HCT116 (cell line): Measurements from ENCODE around the gene GJA9. TPM values are rescaled to one million over a fixed set of nuclear protein-coding genes. Genes with fewer than 3 reads are reported as not detected.

ENCODE experiments used
- ATAC-seq: fragments of 200-7000 bp; cut with Tn5 transposase; 2 replicates; pipeline ENCODE4 v1.9.1; 2020; ENCODE audit warnings: mild to moderate bottlenecking, moderate library complexity
- BruUV-seq: library from RNA; stranded (reverse); fragments of 400-500 nt; replicated peaks from 2 replicates; lab custom pipeline; 2021; lab: Mats Ljungman, UMichigan
- CTCF ChIA-PET: fragments of 300-600 bp; sonication (Branson Sonifier 250); formaldehyde crosslinking; loops from one replicate; lab custom pipeline; 2021; ENCODE audit warnings: antibody characterized with exemption; lab: Charles Lee
- POLR2A ChIA-PET: fragments of 300-600, 350-600 bp; sonication (Branson Sonifier 250); formaldehyde crosslinking; loops from one replicate; lab custom pipeline; 2021; ENCODE audit warnings: antibody characterized with exemption; lab: Charles Lee
- RAD21 ChIA-PET, 2 experiments: fragments of 300-600 bp; sonication (Branson Sonifier 250); formaldehyde crosslinking; loops; one replicate each; lab custom pipeline; 2023; ENCODE audit warnings: low total read pairs in 2 of 2; ENCODE audit not compliant: uncharacterized antibody in 2 of 2, unreplicated experiment in 2 of 2, low non-redundant PET in 1 of 2; lab: Charles Lee
- DNase-seq: peaks from one replicate; pipeline ENCODE4 v3.0.0-alpha.2; 2010; ENCODE audit warnings: low read depth, low spot score
- H2AFZ ChIP-seq: fragments of 200-600 bp; shearing (Covaris generic), sonication (generic); 2 replicates; pipeline ENCODE4 v1.6.1; 2017; ENCODE audit warnings: low read depth, mixed run types, mixed read lengths, antibody characterized with exemption, low read length; ENCODE audit not compliant: poor library complexity, severe bottlenecking
- H3K27ac ChIP-seq: 2 replicates; pipeline ENCODE4 v1.5.1; 2012; ENCODE audit warnings: low read depth, low read length
- H3K27me3 ChIP-seq: fragments of 200-600 bp; sonication (generic); 2 replicates; pipeline ENCODE4 v1.6.1; 2016; ENCODE audit warnings: mixed run types, low read length, mixed read lengths; ENCODE audit not compliant: insufficient read depth
- H3K36me3 ChIP-seq, 2 experiments: fragments of 200-500 bp in 1 of 2; fragments of 200-600 bp in 1 of 2; sonication (Bioruptor generic) in 1 of 2; sonication (generic) in 1 of 2; 2 replicates each; pipeline versions ENCODE4 v1.5.1 to v1.6.1; 2014 to 2016; ENCODE audit warnings: low read length in 2 of 2, inconsistent platforms in 1 of 2, mixed read lengths in 1 of 2, mixed run types in 1 of 2; ENCODE audit not compliant: insufficient read depth in 2 of 2, control insufficient read depth in 1 of 2
- H3K4me1 ChIP-seq, 2 experiments: fragments of 200-600 bp in 1 of 2; sonication (generic) in 1 of 2; 2 replicates each; pipeline versions ENCODE4 v1.5.1 to v1.6.1; 2012 to 2017; ENCODE audit warnings: low read length in 2 of 2, inconsistent platforms in 1 of 2, mild to moderate bottlenecking in 1 of 2, mixed read lengths in 1 of 2, mixed run types in 1 of 2, moderate library complexity in 1 of 2; ENCODE audit not compliant: insufficient read depth in 2 of 2, control insufficient read depth in 1 of 2
- H3K4me2 ChIP-seq: fragments of 200-600 bp; sonication (generic); 2 replicates; pipeline ENCODE4 v1.6.1; 2017; ENCODE audit warnings: mixed run types, low read length, mixed read lengths
- H3K4me3 ChIP-seq, 2 experiments: fragments of 200-600 bp in 1 of 2; sonication (generic) in 1 of 2; replicated peaks in 1 of 2; 2 replicates each; pipeline ENCODE4 v1.5.1; 2011 to 2016; ENCODE audit warnings: low read length in 2 of 2, control low read depth in 1 of 2, low read depth in 1 of 2, mild to moderate bottlenecking in 1 of 2, mixed read lengths in 1 of 2, mixed run types in 1 of 2
- H3K79me2 ChIP-seq: fragments of 200-600 bp; sonication (generic); 2 replicates; pipeline ENCODE4 v1.6.1; 2017; ENCODE audit warnings: mild to moderate bottlenecking, mixed run types, low read length, moderate library complexity, mixed read lengths; ENCODE audit not compliant: insufficient read depth
- H3K9ac ChIP-seq: fragments of 200-600 bp; sonication (generic); 2 replicates; pipeline ENCODE4 v1.6.1; 2016; ENCODE audit warnings: low read length, mixed read lengths
- H3K9me2 ChIP-seq: fragments of 200-600 bp; sonication (generic), shearing (Covaris generic); 2 replicates; pipeline ENCODE4 v1.6.1; 2017; ENCODE audit warnings: mixed run types, mild to moderate bottlenecking, moderate library complexity; ENCODE audit not compliant: insufficient read depth
- H3K9me3 ChIP-seq, 2 experiments: fragments of 200-500 bp in 1 of 2; fragments of 200-600 bp in 1 of 2; sonication (Bioruptor generic) in 1 of 2; sonication (generic) in 1 of 2; 2 replicates each; pipeline ENCODE4 v1.6.1; 2014 to 2017; ENCODE audit warnings: low read length in 2 of 2, mixed read lengths in 2 of 2, inconsistent platforms in 1 of 2, low read depth in 1 of 2, mild to moderate bottlenecking in 1 of 2, mixed run types in 1 of 2, moderate library complexity in 1 of 2; ENCODE audit not compliant: control insufficient read depth in 1 of 2, insufficient read depth in 1 of 2
- H4K20me1 ChIP-seq: fragments of 200-600 bp; sonication (generic), shearing (Covaris generic); 2 replicates; pipeline ENCODE4 v1.6.1; 2017; ENCODE audit warnings: mixed run types, mild to moderate bottlenecking, moderate library complexity; ENCODE audit not compliant: insufficient read depth
- POLR2A ChIP-seq: IDR thresholded peaks from 2 replicates; pipeline ENCODE4 v1.7.0; 2011; ENCODE audit warnings: borderline replicate concordance; ENCODE audit not compliant: insufficient read depth, insufficient read length; ENCODE audit errors: extremely low read depth
- POLR2AphosphoS5 ChIP-seq: IDR thresholded peaks from 2 replicates; pipeline ENCODE4 v1.6.1; 2011; ENCODE audit warnings: mild to moderate bottlenecking, low read depth, low read length, moderate library complexity
- SIN3A ChIP-seq: IDR thresholded peaks from 2 replicates; pipeline ENCODE4 v1.6.1; 2012; ENCODE audit warnings: low read depth
- SP1 ChIP-seq: IDR thresholded peaks from 2 replicates; pipeline ENCODE4 v1.6.1; 2012; ENCODE audit warnings: low read depth
- TCF7L2 ChIP-seq: IDR thresholded peaks from 2 replicates; pipeline ENCODE4 v1.7.0; 2011; ENCODE audit warnings: borderline replicate concordance, inconsistent platforms; ENCODE audit not compliant: insufficient read depth, insufficient read length; ENCODE audit errors: extremely low read depth
- YY1 ChIP-seq: IDR thresholded peaks from 2 replicates; pipeline ENCODE4 v1.6.1; 2011; ENCODE audit warnings: low read length, low read depth, moderate library complexity, mild to moderate bottlenecking; ENCODE audit not compliant: insufficient replicate concordance; ENCODE audit errors: extremely low read depth
- ZFX ChIP-seq: fragments of 450-650 bp; IDR thresholded peaks from 2 replicates; pipeline ENCODE4 v1.6.1; 2017
- ZNF274 ChIP-seq: fragments of 200-500 bp; sonication (Bioruptor generic); IDR thresholded peaks from 2 replicates; pipeline ENCODE4 v1.6.1; 2014; ENCODE audit warnings: mild to moderate bottlenecking, low read depth, low read length, inconsistent platforms
- intact Hi-C: fragments of 100-400 bp; cut with micrococcal nuclease; formaldehyde crosslinking; loops from 2 replicates; pipeline ENCODE4 v1.10.0; 2022
- total RNA-seq: library from RNA; stranded (reverse); gene quantifications from one replicate; pipeline ENCODE4 v1.2.1, GENCODE V29; 2021; ENCODE audit not compliant: unreplicated experiment

GJA9 gene
- total RNA-seq, 1 experiment from 2014 or later, result not detected

DNA sequence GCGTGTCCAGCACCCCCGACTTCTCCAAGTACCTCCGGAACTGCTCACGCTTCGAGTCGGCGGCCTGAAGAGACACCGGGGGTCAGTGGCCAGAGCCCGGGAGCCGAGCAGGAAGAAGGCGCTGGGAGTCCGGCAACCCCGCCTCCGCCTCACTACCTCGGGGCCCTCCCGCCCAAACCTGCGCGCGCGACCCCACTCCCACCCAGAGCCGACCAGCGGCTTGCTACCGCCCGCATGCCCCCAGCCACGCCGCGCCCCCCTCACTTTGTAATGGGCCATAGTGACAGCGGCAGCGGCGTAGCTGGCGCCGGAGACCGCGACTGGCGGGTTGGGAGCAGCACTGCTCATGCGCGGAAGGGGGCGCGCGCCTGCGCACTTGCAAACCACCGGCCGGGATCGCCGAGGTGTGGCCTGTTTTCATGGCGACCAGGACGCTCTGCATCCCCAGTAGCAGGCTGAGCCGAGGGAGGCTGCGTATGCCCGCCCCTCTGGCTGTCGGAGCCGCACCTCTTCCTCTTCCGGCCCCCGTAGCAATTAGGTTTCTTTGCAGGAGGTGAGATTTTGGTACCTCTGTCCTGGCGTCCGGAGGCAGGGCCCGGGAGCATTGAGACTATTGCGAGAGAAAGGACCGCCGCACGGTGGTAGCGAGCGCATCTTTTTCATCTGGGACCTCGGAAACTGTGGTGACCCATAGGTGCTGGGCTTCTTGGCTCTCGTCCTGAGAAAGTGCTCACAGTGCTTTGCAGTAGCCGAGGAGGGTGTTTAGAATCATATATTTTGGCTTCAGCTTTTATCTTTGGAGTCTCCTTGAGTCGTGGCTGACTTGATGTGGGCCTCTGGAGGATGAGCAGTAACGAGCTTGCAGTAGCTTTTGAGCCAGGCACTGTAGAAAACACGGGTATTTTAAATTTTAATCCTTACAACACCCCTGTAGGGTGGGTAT lies 8.1 kb downstream of the GJA9 start, which contains the start of gene MYCBP:
Gene MYCBP (minus strand): TSS at position 322 of the 943 bp plus-strand sequence. CDS start 43 bp downstream, at position 279.
- peak; percentile 99 for ATAC-seq
- BruUV-seq, result TSS peak; percentile 84
- TF ChIP-seq ZFX (peak; percentile 29; the same call in 1 of the 2 replicates), TCF7L2 (no peak), SIN3A (peak; percentile 93), POLR2AphosphoS5 (peak; percentile 95), YY1 (peak; percentile 8), ZNF274 (no peak), POLR2A (peak; percentile 78), SP1 (no peak; the same call in 1 of the 2 replicates)
- Histone ChIP-seq H3K79me2 (peaks cover 13% of the 10 kb centered on the region), H3K4me3 (peak within 1 kb of the TSS; percentile 88 to 93), H3K27me3 (no peaks in the 10 kb centered on the region), H3K9me3 (no peaks in the 10 kb centered on the region), H2AFZ (peak within 1 kb of the TSS; percentile 68), H3K4me1 (peaks cover 10 to 15% of the 10 kb centered on the region in 2 experiments; a peak in 3 of 4 replicates), H3K27ac (peak within 1 kb of the TSS; percentile 32), H3K36me3 (no peaks in the 10 kb centered on the region), H3K9me2 (no peaks in the 10 kb centered on the region), H4K20me1 (no peaks in the 10 kb centered on the region), H3K4me2 (peak within 1 kb of the TSS; percentile 80), H3K9ac (peak within 1 kb of the TSS; percentile 68)
- DNase-seq, result peak; percentile 89
- POLR2A ChIA-PET, result interaction anchor here (0.9 kb wide), 1 partner anchor 14 kb away, joined by 3 read pairs; the partner anchor contains the start of gene RRAGC
- intact Hi-C loops, result loop anchor here (5.0 kb wide), 2 partner anchors 84 to 219 kb away; no protein-coding TSS in a partner anchor
- CTCF ChIA-PET, result interaction anchor here (1.2 kb wide), 1 partner anchor 219 kb away, joined by 3 read pairs; no protein-coding TSS in a partner anchor
- RAD21 ChIA-PET, result interaction anchor here in 1 of 2 experiments (0.7 kb wide), 1 partner anchor 172 kb away, joined by 3 read pairs; no protein-coding TSS in a partner anchor
